ENCODE measurements around the gene TLE6.
A peak's percentile ranks its signal among the peaks of the same experiment; 100 is the strongest.

The TLE6 gene

GRCh38 chr19:2952953-2953481 is 24.3 kb upstream of the TLE6 start:
- no peaks in the 10 kb centered on the region for H3K79me2 ChIP-seq (ENCODE audit: insufficient read depth, low read depth)
- peaks cover 62% of the 10 kb centered on the region for H3K27me3 ChIP-seq (ENCODE audit: insufficient read depth, low read depth)
- H3K9ac ChIP-seq, result no peak overlapping the region
- H3K4me3 ChIP-seq (IDR thresholded peaks at IDR 0.05; ENCODE audit: insufficient read depth, low read depth, low read length), result no peak overlapping the region
- no peak overlapping the region for H2AFZ ChIP-seq (ENCODE audit: low read depth)
- no peaks in the 10 kb centered on the region for H3K36me3 ChIP-seq (ENCODE audit: insufficient read depth)
- H3K4me1 ChIP-seq (ENCODE audit: low read depth, poor library complexity, severe bottlenecking), result no peaks in the 10 kb centered on the region
- no peak overlapping the region for H3K4me2 ChIP-seq
- no peak overlapping the region for H3K27ac ChIP-seq
- no peaks in the 10 kb centered on the region for H4K20me1 ChIP-seq (ENCODE audit: insufficient read depth)
- no peak for TF ChIP-seq CTCF (conservative IDR thresholded peaks at IDR 0.05; ENCODE audit: low read depth, low read length)

DNA sequence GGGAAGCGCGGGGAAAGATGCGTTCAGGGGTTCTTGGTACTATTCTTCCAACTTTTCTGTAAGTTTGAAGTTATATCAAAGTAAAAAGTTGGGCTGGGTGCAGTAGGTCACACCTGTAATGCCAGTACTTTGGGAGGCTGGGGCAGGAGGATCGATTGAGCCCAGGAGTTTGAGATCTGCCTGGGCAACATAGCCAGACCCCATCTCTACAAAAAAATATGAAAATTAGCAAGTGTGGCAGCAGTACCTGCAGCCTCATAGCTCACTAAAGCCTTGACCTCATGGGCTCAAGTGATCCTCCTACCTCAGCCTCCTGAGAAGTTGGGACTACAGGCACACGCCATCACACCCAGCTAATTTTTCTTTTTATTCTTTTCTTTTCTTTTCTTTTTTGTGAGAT is 20.2 kb upstream of the TLE6 start:
- H4K20me1 ChIP-seq (ENCODE audit: insufficient read depth), result no peaks in the 10 kb centered on the region
- H3K4me3 ChIP-seq (IDR thresholded peaks at IDR 0.05; ENCODE audit: insufficient read depth, low read depth, low read length), result no peak overlapping the region

GRCh38 chr19:2960120-2960519 is 17.2 kb upstream of the TLE6 start:
- H3K4me1 ChIP-seq (ENCODE audit: low read depth, poor library complexity, severe bottlenecking), result no peaks in the 10 kb centered on the region
- no peak overlapping the region for H3K4me2 ChIP-seq
- H4K20me1 ChIP-seq (ENCODE audit: insufficient read depth), result no peaks in the 10 kb centered on the region

More for the DNA sequence above, 20.2 kb upstream of the TLE6 start:
- no peaks in the 10 kb centered on the region for H3K36me3 ChIP-seq (ENCODE audit: insufficient read depth)
- H3K27me3 ChIP-seq (ENCODE audit: insufficient read depth, low read depth), result peaks cover 65% of the 10 kb centered on the region
- no peaks in the 10 kb centered on the region for H3K79me2 ChIP-seq (ENCODE audit: insufficient read depth, low read depth)
- no peak overlapping the region for H3K4me2 ChIP-seq
- no peaks in the 10 kb centered on the region for H3K4me1 ChIP-seq (ENCODE audit: low read depth, poor library complexity, severe bottlenecking)
- no peak overlapping the region for H3K27ac ChIP-seq
- H3K9ac ChIP-seq, result no peak overlapping the region
- no peak overlapping the region for H2AFZ ChIP-seq (ENCODE audit: low read depth)
- no peak for TF ChIP-seq CTCF (conservative IDR thresholded peaks at IDR 0.05; ENCODE audit: low read depth, low read length)

GRCh38 chr19:2962018-2962670 is 15.2 kb upstream of the TLE6 start:
- H4K20me1 ChIP-seq (ENCODE audit: insufficient read depth), result no peaks in the 10 kb centered on the region
- H2AFZ ChIP-seq (ENCODE audit: low read depth), result no peak overlapping the region
- no peak overlapping the region for H3K9ac ChIP-seq
- H3K27me3 ChIP-seq (ENCODE audit: insufficient read depth, low read depth), result peaks cover 58% of the 10 kb centered on the region
- H3K79me2 ChIP-seq (ENCODE audit: insufficient read depth, low read depth), result no peaks in the 10 kb centered on the region
- no peaks in the 10 kb centered on the region for H3K4me1 ChIP-seq (ENCODE audit: low read depth, poor library complexity, severe bottlenecking)
- no peak overlapping the region for H3K27ac ChIP-seq
- H3K4me3 ChIP-seq (IDR thresholded peaks at IDR 0.05; ENCODE audit: insufficient read depth, low read depth, low read length), result no peak overlapping the region
- H3K4me2 ChIP-seq, result no peak overlapping the region
- no peaks in the 10 kb centered on the region for H3K36me3 ChIP-seq (ENCODE audit: insufficient read depth)
- TF ChIP-seq CTCF (conservative IDR thresholded peaks at IDR 0.05; ENCODE audit: low read depth, low read length), result peak; percentile 74

More at GRCh38 chr19:2960120-2960519, 17.2 kb upstream of the TLE6 start:
- peaks cover 56% of the 10 kb centered on the region for H3K27me3 ChIP-seq (ENCODE audit: insufficient read depth, low read depth)
- H2AFZ ChIP-seq (ENCODE audit: low read depth), result no peak overlapping the region
- no peak for TF ChIP-seq CTCF (conservative IDR thresholded peaks at IDR 0.05; ENCODE audit: low read depth, low read length)
- no peaks in the 10 kb centered on the region for H3K79me2 ChIP-seq (ENCODE audit: insufficient read depth, low read depth)
- H3K4me3 ChIP-seq (IDR thresholded peaks at IDR 0.05; ENCODE audit: insufficient read depth, low read depth, low read length), result no peak overlapping the region
- no peak overlapping the region for H3K27ac ChIP-seq
- no peak overlapping the region for H3K9ac ChIP-seq
- H3K36me3 ChIP-seq (ENCODE audit: insufficient read depth), result no peaks in the 10 kb centered on the region
